Measurements from ENCODE around the gene OXCT1.
A peak's percentile ranks its signal among the peaks of the same experiment; 100 is the strongest.

The OXCT1 gene

DNA sequence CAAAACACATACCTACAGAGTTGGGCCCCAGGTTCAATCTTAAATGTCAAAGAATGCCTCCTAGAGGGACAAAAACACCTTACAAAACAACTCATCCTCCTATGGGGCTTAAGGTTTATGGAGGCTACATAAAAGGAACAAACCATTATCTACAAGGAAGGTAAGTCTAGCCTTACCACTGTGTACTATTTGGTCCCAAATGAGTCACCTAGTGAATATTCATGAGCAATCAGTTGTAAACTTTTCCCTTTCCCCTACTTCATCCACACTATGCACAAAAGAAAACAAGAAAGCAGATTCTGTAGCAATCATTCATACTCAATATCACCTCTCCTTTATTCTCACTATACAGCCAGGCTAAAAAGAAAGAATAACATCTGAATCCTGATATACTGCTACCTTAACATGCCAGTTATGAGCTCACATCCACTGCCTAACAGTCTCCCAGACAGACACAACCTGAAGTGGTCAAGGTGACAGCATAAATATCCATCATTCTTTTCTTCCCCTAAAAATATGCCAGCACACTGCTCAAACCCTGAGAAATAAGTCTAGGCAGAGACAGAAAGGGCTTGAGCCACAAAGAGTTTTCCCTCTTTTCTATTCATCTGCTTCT lies 6.2 kb downstream of the OXCT1 start:
- DNase-seq (ENCODE audit: low spot score), result no peak
- Histone ChIP-seq H3K4me3 (ENCODE audit: severe bottlenecking) (no peak overlapping the region), H3K9me3 (ENCODE audit: severe bottlenecking) (no peaks in the 10 kb centered on the region), H3K36me3 (ENCODE audit: low read depth) (peaks cover 40% of the 10 kb centered on the region), H3K4me1 (ENCODE audit: insufficient read depth, poor library complexity, severe bottlenecking) (no peaks in the 10 kb centered on the region), H3K27me3 (ENCODE audit: insufficient read depth, poor library complexity, severe bottlenecking) (no peaks in the 10 kb centered on the region), H3K27ac (ENCODE audit: poor library complexity, severe bottlenecking) (no peak overlapping the region)
- ATAC-seq (ENCODE audit: low read depth), result peak; percentile 73
- TF ChIP-seq, protein P1, sequence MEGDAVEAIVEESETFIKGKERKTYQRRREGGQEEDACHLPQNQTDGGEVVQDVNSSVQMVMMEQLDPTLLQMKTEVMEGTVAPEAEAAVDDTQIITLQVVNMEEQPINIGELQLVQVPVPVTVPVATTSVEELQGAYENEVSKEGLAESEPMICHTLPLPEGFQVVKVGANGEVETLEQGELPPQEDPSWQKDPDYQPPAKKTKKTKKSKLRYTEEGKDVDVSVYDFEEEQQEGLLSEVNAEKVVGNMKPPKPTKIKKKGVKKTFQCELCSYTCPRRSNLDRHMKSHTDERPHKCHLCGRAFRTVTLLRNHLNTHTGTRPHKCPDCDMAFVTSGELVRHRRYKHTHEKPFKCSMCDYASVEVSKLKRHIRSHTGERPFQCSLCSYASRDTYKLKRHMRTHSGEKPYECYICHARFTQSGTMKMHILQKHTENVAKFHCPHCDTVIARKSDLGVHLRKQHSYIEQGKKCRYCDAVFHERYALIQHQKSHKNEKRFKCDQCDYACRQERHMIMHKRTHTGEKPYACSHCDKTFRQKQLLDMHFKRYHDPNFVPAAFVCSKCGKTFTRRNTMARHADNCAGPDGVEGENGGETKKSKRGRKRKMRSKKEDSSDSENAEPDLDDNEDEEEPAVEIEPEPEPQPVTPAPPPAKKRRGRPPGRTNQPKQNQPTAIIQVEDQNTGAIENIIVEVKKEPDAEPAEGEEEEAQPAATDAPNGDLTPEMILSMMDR (IDR thresholded peaks at IDR 0.05; ENCODE audit: poor library complexity, severe bottlenecking), result no peak

DNA sequence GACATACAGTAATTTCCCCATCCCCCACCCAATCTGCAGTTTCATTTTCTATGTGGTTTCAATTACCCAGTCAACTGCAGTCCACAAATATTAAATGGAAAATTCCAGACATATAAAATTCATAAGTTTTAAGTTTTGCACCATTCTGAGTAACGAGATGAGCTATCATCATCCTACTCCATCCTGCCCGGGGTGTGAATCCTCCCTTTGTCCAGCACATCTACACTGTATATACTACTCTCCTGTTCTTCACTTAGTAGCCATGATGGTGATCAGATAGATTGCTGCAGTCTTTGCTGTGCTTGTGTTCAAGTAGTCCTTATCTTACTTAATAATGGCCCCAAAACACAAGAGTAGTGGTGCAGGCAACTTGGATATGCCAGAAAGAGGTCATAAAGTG lies 11.3 kb downstream of the OXCT1 start:
- TF ChIP-seq, protein P1 (IDR thresholded peaks at IDR 0.05; ENCODE audit: poor library complexity, severe bottlenecking), result no peak
- Histone ChIP-seq H3K4me1 (ENCODE audit: insufficient read depth, poor library complexity, severe bottlenecking) (no peaks in the 10 kb centered on the region), H3K27me3 (ENCODE audit: insufficient read depth, poor library complexity, severe bottlenecking) (no peaks in the 10 kb centered on the region), H3K36me3 (ENCODE audit: low read depth) (peaks cover 75% of the 10 kb centered on the region), H3K27ac (ENCODE audit: poor library complexity, severe bottlenecking) (no peak overlapping the region), H3K9me3 (ENCODE audit: severe bottlenecking) (no peaks in the 10 kb centered on the region), H3K4me3 (ENCODE audit: severe bottlenecking) (no peak overlapping the region)
- ATAC-seq (ENCODE audit: low read depth) (no peak), DNase-seq (ENCODE audit: low spot score) (no peak)

DNA sequence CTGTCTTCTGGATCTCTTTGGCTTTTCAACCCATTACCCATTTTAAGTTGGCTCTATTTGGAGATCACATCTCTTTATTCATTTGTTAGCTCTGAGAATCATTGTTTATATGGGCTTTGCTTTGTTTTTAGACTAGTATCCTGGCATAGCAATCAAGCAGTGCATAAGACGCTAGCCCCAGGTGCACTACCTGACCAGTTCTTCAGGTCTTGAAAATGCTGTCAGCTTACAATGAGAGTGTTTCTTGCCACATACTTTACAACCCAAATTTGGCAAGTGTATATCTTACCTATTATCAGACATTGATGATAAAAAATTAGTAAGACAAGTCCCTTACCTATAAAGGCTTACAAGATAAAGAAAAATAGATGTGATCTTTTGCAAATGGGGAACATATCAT lies 12.2 kb downstream of the OXCT1 start:
- DNase-seq (ENCODE audit: low spot score) (no peak), ATAC-seq (ENCODE audit: low read depth) (no peak)
- Histone ChIP-seq H3K27me3 (ENCODE audit: insufficient read depth, poor library complexity, severe bottlenecking) (no peaks in the 10 kb centered on the region), H3K4me1 (ENCODE audit: insufficient read depth, poor library complexity, severe bottlenecking) (no peaks in the 10 kb centered on the region), H3K27ac (ENCODE audit: poor library complexity, severe bottlenecking) (no peak overlapping the region), H3K4me3 (ENCODE audit: severe bottlenecking) (no peak overlapping the region), H3K36me3 (ENCODE audit: low read depth) (peaks cover 80% of the 10 kb centered on the region), H3K9me3 (ENCODE audit: severe bottlenecking) (no peaks in the 10 kb centered on the region)
- TF ChIP-seq, protein P1 (IDR thresholded peaks at IDR 0.05; ENCODE audit: poor library complexity, severe bottlenecking), result no peak

DNA sequence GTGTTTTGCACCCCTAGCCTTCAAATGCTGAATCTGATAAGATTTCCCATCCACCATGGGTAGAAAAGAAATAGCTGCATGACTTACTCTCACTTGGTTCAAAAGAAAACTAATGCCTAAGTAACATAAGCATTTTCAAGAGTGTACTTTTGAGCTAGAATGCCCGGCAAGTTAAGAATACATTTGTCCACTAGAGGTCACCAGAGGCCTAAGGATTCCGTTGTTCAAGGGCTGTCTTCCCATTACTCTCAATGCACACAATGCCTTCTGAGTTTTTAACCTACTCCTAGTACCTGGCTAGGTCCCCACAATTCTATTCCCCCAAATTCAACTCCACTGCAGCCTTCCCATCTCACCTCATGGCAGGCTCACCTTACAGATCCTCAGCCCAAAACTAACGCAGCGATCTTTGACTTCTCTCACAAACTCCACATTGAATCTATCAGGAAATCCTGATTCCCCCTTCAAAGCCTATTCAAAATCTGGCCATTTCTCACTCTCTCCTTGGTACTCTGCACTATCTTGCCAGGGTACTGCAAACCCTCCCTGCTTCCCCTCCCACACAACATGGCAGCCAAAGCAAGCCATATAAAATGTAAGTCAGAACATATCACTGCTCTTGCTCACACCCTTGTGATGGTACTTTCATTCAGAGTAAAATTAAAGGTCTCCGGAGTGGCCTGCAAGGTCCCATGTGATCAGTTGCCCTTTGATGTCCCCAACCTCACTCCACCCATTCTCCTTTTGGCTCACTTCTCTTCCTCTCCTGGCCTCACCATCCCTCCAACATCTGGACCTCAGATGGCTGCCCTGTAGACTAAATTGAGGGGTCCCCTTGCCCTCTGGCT lies 13.4 kb downstream of the OXCT1 start:
- no peak for DNase-seq (ENCODE audit: low spot score)
- no peak overlapping the region for H3K27ac ChIP-seq (ENCODE audit: poor library complexity, severe bottlenecking)
- peak; percentile 96 for ATAC-seq (ENCODE audit: low read depth)

More for the DNA sequence above, 13.4 kb downstream of the OXCT1 start:
- TF ChIP-seq, protein P1 (IDR thresholded peaks at IDR 0.05; ENCODE audit: poor library complexity, severe bottlenecking), result peak; percentile 95
- Histone ChIP-seq H3K27me3 (ENCODE audit: insufficient read depth, poor library complexity, severe bottlenecking) (no peaks in the 10 kb centered on the region), H3K36me3 (ENCODE audit: low read depth) (peaks cover 80% of the 10 kb centered on the region), H3K9me3 (ENCODE audit: severe bottlenecking) (no peaks in the 10 kb centered on the region), H3K4me1 (ENCODE audit: insufficient read depth, poor library complexity, severe bottlenecking) (no peaks in the 10 kb centered on the region), H3K4me3 (ENCODE audit: severe bottlenecking) (no peak overlapping the region)

All from RWPE2 (cell line).